Jurkat, Clone E6-1 (cell line): Measurements from ENCODE around the gene NDUFV2.

ENCODE experiments used
- DNase-seq: peaks from one replicate; pipeline ENCODE4 v3.0.0-alpha.2; 2011; ENCODE audit warnings: low read depth, low spot score
- H3K4me3 ChIP-seq: 2 replicates; pipeline ENCODE4 v1.5.1; 2011; ENCODE audit warnings: mild to moderate bottlenecking, low read length, control low read depth, moderate library complexity

NDUFV2 gene

DNA sequence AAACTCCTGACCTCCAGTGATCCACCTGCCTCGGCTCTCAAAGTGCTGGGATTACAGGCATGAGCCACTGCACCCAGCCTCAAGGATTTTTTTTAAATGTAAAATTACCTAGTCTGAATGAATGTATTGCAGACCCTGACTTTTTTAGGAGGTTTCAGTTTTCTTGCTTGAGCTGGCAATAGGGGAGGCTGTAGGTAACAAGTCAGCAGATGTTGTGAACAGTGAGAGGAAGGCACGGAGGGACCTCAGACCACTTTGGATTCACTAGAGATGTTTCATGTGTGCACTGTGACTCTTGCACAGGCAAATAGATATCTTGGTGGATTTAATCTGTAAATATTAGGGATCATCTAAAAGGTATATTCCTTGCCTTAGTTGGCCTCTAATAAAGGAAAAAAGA lies 6.4 kb downstream of the NDUFV2 start:
- no peak for DNase-seq
- H3K4me3 ChIP-seq: no peak overlapping the region

DNA sequence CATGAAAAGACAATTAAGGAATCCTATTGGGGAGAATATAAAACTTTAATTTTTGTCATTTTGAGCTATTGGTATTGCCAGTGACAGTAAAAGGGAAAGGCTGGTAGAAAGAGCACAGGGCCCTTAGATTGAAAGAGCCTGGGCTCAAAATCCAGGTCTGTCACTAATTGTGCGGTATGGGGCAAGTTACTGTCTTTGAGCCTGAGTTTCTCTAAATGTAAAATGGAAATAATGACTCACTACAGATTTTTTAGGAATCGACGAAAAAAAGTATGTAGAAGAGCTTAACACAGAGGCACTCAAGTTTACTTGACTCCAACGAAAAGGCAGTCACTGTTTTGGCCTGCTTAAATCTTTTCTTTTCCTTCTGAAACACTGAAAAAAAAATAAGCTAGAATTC lies 7.0 kb downstream of the NDUFV2 start:
- no peak for DNase-seq
- H3K4me3 ChIP-seq: no peak overlapping the region

DNA sequence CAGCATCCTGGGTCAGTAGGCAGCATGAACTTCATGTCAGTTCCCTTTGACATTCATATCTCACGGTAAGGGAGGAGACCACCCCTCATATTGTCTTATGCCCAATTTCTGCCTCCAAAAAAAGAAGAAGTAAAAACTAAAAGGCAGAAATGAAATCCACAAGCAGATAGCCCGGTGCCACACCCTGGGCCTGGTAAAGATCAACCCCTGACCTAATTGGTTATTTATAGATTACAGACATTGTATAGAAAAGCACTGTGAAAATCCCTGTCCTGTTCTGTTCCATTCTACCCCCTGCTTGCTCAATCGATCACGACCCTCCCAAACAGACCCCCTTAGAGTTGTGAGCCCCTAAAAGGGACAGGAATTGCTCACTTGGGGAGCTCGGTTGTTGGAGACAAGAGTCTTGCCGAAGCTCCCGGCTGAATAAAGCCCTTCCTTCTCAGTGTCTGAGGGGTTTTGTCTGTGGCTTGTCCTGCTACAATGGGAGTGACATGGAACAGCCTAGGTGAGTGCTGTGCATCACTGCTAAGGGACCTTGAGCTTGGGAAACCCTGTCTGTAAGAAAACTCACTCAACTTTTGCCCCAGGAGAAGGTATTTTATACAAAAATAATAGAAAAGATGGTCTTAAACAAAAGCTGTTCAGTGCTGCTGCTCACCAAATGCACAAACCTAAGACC lies 11.1 kb downstream of the NDUFV2 start:
- H3K4me3 ChIP-seq: no peak overlapping the region
- DNase-seq: no peak

DNA sequence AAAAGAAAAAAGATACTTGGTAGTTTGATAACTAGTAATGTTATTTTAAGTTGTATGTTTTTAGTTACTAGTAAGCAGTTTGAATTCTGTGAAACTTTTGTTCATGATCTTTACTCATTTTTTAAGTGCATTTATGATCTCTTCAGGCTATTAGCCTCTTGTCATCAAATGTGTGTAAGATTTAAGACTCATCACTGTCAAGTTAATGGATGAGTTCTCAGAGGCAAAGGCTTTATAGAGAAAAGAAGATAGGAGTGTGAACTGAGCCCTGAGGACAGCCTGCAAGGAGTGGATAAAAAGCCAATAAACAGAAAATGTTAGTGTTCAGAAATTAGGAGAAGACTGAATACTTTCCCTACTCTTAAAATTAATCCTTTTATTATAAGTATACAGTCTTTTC lies 13.5 kb downstream of the NDUFV2 start:
- no peak for DNase-seq
- H3K4me3 ChIP-seq: no peak overlapping the region

DNA sequence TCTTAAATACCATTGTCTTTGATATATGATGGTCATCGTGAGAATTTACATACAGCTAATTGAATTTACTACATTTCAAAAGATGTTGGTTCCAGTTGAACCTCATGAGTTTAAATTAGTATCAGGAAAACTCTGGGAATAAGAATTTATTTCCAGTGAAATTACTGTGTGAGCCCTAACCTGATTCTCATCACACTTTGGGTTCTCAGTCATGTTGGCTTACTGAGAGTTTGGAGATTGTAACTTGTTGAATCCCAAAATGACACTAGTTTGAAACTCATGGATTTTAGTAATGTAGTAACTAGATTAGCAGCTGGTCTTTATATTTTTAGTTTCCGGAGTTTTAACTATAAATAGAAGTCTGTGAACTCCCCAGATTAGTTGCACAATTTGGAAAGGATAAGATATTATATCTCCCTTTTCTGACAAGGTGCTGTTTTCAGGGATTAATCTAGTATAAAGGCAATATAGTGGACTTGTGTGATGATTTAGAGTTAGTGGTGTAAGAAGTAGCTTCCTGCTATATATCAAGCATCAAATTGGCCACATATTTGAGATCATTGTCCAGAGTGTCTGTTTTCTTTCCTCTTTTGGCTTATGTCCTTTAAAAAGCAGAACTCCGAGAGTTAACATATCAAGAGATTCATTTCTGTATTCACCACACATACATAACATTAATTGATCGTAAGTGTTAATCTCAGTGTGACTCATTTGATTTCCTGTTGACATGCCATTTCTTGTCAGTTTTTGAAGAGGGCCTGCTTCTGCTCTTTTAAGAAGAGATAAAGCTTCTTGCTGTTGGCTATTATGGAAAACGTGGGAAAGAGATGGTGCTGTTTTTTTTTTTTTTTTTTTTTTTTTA lies 15.7 kb downstream of the NDUFV2 start:
- H3K4me3 ChIP-seq: no peak overlapping the region
- no peak for DNase-seq

DNA sequence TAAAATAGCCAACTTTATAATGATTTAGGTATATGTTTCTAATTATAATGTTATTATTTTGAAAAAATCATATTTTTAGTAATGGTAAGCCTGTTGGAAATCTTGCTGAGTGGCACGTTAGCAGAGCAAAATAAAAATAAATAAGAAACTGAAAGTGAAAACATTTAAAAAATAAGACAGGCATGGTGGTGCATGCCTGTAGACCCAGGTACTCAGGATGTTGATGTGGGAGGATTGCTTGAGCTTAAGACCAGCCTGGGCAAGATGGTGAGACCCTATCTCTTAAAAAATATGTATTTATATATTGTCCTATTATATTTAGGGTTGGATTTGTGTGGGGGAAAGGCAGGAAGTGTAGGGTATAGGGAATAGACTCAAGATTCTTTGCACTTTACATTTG lies 18.3 kb downstream of the NDUFV2 start:
- no peak for DNase-seq

DNA sequence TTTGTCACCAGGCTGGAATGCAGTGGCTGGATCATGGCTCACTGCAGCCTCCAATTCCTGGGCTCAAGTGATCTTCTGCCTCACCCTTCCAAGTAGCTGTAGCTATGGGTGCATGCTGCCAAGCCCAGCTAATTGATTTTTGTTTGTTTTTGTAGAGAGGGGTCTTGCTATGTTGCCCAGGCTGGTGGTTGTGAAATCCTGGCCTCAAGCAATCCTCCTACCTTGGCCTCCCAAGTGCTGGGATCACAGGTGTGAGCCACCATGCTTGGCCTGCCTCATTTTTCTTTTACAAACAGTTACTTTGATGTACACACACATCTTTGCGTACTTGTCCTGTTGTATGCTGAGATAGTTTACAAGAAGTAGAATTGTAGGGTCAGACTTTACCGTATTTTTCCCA lies 21.0 kb downstream of the NDUFV2 start:
- no peak overlapping the region for H3K4me3 ChIP-seq
- no peak for DNase-seq

More for the DNA sequence above, 18.3 kb downstream of the NDUFV2 start:
- no peak overlapping the region for H3K4me3 ChIP-seq

DNA sequence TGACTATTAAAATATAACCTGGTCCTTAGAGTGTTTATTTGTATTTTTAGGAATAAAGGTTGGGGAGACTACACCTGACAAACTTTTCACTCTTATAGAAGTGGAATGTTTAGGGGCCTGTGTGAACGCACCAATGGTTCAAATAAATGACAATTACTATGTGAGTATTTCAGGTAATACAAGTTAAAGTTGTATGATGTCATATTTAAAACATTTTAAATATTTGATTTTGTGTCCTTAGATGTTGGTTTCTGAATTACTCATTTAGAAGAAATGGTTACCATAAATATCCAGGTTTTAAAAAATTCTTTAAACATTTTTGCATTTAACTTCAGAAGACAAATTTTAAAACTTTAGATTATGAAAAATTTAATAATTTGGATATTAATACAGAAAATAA lies 22.3 kb downstream of the NDUFV2 start:
- no peak for DNase-seq
- H3K4me3 ChIP-seq: no peak overlapping the region

DNA sequence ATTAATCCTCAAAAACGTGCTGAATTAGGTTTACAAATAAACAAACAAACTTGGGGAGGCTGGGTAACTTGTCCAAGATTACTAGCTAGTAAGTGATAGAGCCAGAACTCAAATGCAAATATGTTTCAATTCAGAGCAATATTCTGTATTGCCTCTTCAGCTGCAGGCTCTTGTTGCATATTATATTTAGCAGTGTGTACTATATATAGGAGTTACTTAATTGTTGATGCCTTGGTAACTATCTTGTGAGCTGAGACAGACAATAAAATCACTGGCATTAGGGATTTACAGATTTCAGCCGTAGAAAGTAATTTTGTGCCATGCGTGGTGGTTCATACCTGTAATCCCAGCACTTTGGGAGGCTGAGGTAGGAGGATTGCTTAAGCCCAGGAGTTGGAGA lies 23.8 kb downstream of the NDUFV2 start:
- H3K4me3 ChIP-seq: no peak overlapping the region
- DNase-seq: no peak

DNA sequence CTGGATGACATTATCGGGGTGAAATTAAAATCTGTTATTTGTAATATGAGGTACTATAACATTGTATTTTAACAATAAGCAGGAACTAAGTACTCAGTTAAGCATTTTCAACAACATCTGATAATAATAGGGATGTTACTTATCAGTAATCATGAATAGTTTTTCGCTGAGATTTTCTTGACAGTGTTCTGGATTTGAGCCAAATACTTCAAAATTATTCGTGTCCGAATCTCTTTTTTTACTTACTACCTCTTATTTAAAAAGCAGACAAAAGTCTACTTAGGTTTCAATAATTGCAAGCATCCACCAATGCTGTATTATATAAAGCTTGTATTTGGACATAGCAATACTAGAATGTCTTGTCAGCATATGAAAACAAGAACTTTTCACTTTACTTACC lies 27.7 kb downstream of the NDUFV2 start:
- H3K4me3 ChIP-seq: no peak overlapping the region
- DNase-seq: no peak

DNA sequence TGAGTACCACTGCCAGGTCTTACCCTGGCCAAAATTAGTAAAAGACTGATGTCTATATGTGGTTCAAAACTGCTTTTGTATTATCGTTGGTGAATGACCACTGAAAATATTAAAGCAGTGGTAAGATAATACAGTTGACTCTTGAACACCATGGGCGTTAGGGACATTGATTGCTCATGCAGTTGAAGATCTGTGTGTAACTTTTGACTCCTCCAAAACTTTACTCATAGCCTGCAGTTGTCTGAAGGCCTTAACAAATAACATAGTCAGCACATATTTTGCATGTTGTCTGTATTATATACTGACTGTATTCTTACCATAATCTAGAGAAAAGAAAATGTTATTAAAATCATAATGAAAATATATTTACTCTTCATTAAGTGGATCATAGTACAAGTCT lies 28.3 kb downstream of the NDUFV2 start:
- no peak overlapping the region for H3K4me3 ChIP-seq
- DNase-seq: no peak

DNA sequence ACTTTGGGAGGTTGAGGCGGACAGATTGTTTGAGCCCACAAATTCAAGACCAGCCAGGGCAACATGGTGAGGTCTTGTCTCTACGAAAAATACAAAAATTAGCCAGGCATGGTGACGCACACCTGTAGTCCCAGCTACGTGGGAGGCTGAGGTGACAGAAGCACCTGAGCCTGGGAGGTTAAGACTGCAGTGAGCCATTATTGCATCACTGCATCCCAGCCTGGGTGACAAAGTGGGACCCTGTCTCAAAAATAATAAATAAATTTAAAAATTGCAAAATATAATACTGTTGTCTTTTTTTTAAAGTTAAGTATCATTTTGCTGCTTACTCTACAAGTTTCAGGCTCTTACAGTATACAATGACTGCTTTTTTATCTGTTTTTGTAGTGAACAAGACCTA lies 30.1 kb downstream of the NDUFV2 start:
- H3K4me3 ChIP-seq: no peak overlapping the region
- DNase-seq: no peak

DNA sequence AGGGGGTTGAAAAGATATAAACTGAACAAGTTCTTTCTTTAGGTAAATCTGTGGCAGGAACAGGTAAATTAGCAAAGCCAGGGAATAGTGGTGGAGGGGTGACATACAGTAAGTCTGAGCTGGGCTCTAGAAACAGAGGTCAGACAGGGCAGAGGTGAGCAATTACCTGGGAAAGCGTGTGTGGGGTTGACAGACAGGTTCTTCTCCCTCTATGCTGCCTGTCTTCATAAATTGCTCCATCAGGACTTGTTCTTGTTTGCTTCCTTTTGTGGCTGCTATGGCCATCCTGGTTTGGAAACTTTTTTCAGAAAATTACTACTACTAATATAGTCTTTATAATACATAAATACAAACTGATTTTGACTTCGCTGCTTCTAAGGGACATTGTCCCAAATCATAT lies 30.7 kb downstream of the NDUFV2 start:
- no peak for DNase-seq
- H3K4me3 ChIP-seq: no peak overlapping the region

DNA sequence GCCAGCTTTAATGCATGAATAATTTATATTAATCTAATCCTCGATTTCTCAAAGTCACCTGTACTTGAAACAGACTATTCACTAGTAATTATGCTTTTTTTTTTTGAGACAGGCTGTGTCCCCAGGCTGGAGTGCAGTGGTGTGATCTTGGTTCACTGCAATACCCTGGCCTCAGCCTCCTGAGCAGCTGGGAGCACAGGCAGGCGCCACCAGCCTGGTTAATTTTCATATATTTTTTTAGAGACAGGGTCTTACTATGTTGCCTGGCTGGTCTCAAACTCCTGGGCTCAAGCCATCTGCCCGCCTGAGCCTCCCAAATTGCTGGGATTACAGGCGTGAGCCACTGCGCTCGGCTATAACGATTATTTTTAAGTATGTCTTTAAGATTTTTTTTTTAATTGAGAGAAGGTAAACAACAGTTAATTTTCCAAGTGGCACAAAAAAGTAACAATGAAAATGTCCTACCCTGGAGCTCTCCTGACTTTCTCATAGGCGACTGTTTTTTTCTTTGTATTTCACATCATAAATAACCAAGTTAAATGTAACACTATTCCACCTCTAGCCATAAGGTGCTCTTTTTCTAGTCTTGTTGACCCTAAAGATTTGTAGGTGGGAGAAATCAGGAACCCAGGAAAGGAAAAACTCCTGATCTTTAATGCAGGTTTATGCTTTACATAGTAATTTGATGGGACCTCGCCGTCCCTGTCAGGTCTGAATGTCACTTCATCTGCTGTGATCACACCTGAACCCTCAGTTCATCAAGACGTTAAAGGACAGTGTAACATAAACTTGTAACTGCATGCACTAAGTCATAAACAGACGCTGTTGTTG lies 32.8 kb downstream of the NDUFV2 start:
- DNase-seq: no peak
- H3K4me3 ChIP-seq: peak overlapping the region; percentile 89

DNA sequence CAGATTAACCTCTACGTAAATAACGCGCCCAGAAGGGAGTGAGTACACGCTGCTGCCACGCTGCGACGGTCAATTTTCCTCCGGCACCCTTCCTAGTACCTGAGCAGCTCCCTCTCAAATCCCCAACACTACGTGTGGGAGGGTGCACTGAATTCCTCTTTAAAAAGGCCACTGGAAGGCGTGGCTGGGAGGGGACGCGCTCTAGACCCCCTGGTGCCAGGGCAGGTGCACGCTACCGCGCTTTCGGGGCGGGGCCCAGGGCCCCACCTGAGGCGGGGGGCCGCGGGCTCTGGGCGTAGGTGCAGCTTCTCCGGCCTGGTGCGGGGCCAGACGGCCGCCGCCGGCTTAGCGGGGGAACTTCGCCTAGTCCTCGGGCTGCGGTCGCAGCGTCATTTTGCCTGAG lies 33.4 kb downstream of the NDUFV2 start:
- peak; percentile 30 for DNase-seq
- peak overlapping the region; percentile 89 for H3K4me3 ChIP-seq

DNA sequence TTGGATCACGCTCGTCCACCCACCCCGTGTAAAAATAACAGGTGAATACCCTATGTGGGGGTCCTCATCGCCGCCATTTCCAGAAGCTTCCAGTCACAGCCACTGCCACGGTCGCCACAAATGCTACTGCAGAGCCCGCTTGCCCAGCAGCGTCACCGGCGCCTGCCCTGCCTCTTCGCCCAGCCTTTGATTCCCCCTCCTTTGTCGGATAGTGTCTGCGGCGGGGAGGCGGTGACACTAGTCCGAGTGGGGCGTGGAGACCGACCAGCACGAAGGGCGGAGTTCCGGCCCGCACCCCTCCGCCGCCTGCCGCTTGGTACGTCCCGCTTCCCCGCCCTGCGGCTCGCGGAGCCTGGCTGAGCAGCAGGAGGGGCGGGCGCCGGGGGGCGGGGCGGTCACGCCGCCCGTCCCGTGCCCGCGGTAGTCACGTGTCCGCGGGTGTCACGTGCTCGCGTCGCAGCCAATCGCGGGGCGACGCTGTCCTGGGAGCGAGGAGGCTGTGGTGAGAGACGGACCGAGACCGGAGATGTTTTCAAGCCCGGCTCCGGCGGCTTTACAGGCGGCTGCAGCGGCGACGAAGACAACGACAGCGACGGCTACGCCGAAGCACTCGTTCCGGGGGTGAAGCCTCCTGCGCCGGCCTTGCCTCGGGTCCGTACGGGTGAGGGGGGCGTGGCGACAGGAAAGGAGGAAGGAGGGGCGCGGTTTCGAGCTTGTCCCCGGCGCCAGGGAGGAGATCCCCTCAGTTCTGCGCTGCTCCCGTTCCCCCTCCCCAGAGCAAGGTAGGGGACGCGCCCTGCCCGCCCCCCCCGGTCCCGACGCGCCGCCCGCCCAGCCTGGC lies 34.0 kb downstream of the NDUFV2 start, which contains the start of gene ANKRD12:
ANKRD12 (plus strand) TSS at position 467 of the 841 bp plus-strand sequence. CDS start 45,652 bp downstream, outside the sequence.
- H3K4me3 ChIP-seq: peak within 1 kb of the TSS; percentile 89
- peak; percentile 94 for DNase-seq

DNA sequence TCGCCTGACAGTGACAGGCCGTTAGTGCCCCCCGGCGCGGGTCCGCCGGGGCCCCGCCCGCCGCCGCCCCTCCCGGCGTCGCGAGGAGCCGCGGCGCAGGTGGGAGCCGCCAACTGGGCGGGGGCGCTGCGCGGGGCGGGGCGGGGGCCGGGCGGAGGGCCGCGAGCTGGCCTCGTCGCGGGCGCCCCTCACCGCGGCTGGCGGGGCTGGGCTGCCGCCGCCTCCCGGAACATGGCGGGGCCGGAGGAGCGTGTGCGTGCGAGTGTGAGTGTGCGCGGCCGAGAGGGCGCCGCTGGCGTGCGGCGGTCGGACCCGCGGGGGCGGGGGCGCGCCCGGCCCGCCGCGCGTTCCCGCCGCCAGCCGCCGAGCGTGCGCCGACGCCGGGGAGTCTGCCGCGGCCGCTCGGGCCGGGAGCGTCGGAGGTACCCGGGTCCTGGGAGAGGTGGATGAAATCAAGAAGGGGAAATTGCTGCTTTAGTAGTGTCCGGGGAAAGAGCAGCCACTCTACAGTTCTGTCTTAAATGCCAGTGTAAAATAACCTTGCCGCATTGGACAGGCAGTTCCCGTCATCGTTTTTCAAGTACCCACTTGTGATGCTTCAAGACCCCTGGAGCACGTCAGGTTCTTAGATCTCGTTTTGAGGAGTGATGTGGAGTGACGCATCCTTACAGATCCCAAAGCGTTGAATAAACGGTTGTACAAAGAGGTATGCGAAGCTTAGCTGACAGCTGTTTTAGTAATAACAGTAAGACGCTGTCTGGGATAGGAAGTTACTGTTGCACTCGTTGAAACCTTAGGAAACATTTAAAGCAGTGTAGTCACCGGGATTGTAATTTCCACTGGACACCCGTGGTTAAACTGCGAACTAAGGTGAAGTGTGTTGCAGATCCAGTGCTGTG lies 34.9 kb downstream of the NDUFV2 start:
- DNase-seq: peak; percentile 45
- peak overlapping the region; percentile 89 for H3K4me3 ChIP-seq
